ENCODE results near the gene TMEM207. TPM values are rescaled to one million over a fixed set of nuclear protein-coding genes. Genes with fewer than 3 reads are reported as not detected.

The TMEM207 gene
- total and polyA plus RNA-seq, 5 donors from 2014 or later = not detected

DNA sequence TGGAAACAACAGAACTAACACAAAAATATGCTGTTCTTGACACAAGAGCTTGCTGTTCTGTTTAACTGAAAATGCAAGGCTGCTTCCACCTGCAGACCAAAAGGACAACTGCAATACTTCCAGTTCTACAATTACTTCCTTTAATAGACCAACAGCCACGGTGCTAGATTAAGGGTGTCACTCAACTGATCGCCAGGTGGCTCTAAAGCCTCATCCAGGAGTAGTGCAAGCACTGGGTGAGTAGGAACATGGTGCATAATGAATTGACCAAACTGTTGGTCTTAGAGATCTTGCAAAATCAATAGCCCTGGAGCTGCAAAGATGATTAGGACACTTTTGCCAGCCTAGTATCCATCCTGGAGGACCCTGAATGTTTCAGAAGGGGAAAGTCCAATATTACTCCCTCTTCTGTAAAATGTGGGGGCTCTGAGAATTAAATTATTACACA lies 65.4 kb downstream of the TMEM207 start:
- Mint-ChIP-seq H3K36me3 (no peaks in the 10 kb centered on the region), H3K4me1 (no peaks in the 10 kb centered on the region), H3K9me3 (peaks cover 0 to 2% (median 0%) of the 10 kb centered on the region in 7 donors), H3K4me3 (no peak overlapping the region), H3K27ac (no peak overlapping the region), H3K27me3 (peaks cover 5% of the 10 kb centered on the region)
- peak in 1 of 3 donors; percentile 45 for DNase-seq
- Histone ChIP-seq H3K4me3 (ENCODE audit: low read depth, low read length) (no peak overlapping the region), H3K4me1 (ENCODE audit: control insufficient read depth, insufficient read depth, low read length, poor library complexity, severe bottlenecking) (no peaks in the 10 kb centered on the region), H3K36me3 (ENCODE audit: control insufficient read depth, insufficient read depth, low read length) (no peaks in the 10 kb centered on the region), H3K9me3 (ENCODE audit: control insufficient read depth in 2 of 2, low read length in 2 of 2) (no peaks in the 10 kb centered on the region), H3K27ac (ENCODE audit: insufficient read depth, low read length, poor library complexity, severe bottlenecking) (no peak overlapping the region), H3K27me3 (ENCODE audit: control insufficient read depth, insufficient read depth, low read length) (no peaks in the 10 kb centered on the region)
- peak; percentile 47 to 48 for ATAC-seq (ENCODE audit: low read depth in 2 of 2)

GRCh38 chr3:190382082-190382481 lies 67.6 kb downstream of the TMEM207 start:
- Histone ChIP-seq H3K4me3 (ENCODE audit: low read depth, low read length) (no peak overlapping the region), H3K27me3 (ENCODE audit: control insufficient read depth, insufficient read depth, low read length) (no peaks in the 10 kb centered on the region), H3K9me3 (ENCODE audit: control insufficient read depth in 2 of 2, low read length in 2 of 2) (no peaks in the 10 kb centered on the region), H3K27ac (ENCODE audit: insufficient read depth, low read length, poor library complexity, severe bottlenecking) (no peak overlapping the region), H3K4me1 (ENCODE audit: control insufficient read depth, insufficient read depth, low read length, poor library complexity, severe bottlenecking) (no peaks in the 10 kb centered on the region), H3K36me3 (ENCODE audit: control insufficient read depth, insufficient read depth, low read length) (no peaks in the 10 kb centered on the region)
- Mint-ChIP-seq H3K27me3 (peaks cover 5% of the 10 kb centered on the region), H3K4me1 (no peaks in the 10 kb centered on the region), H3K27ac (no peak overlapping the region), H3K4me3 (no peak overlapping the region), H3K36me3 (no peaks in the 10 kb centered on the region), H3K9me3 (peaks cover 0 to 2% (median 0%) of the 10 kb centered on the region in 7 donors)
- DNase-seq = no peak
- ATAC-seq (ENCODE audit: low read depth in 2 of 2) = no peak

GRCh38 chr3:190381441-190381840 lies 68.3 kb downstream of the TMEM207 start:
- ATAC-seq (ENCODE audit: low read depth in 2 of 2) (no peak), DNase-seq (no peak)
- Histone ChIP-seq H3K27me3 (ENCODE audit: control insufficient read depth, insufficient read depth, low read length) (no peaks in the 10 kb centered on the region), H3K36me3 (ENCODE audit: control insufficient read depth, insufficient read depth, low read length) (no peaks in the 10 kb centered on the region), H3K4me3 (ENCODE audit: low read depth, low read length) (no peak overlapping the region), H3K9me3 (ENCODE audit: control insufficient read depth in 2 of 2, low read length in 2 of 2) (no peaks in the 10 kb centered on the region), H3K4me1 (ENCODE audit: control insufficient read depth, insufficient read depth, low read length, poor library complexity, severe bottlenecking) (no peaks in the 10 kb centered on the region), H3K27ac (ENCODE audit: insufficient read depth, low read length, poor library complexity, severe bottlenecking) (no peak overlapping the region)
- Mint-ChIP-seq H3K27me3 (peaks cover 5% of the 10 kb centered on the region), H3K4me1 (no peaks in the 10 kb centered on the region), H3K36me3 (no peaks in the 10 kb centered on the region), H3K4me3 (no peak overlapping the region), H3K27ac (no peak overlapping the region), H3K9me3 (peaks cover 0 to 2% (median 0%) of the 10 kb centered on the region in 7 donors)

DNA sequence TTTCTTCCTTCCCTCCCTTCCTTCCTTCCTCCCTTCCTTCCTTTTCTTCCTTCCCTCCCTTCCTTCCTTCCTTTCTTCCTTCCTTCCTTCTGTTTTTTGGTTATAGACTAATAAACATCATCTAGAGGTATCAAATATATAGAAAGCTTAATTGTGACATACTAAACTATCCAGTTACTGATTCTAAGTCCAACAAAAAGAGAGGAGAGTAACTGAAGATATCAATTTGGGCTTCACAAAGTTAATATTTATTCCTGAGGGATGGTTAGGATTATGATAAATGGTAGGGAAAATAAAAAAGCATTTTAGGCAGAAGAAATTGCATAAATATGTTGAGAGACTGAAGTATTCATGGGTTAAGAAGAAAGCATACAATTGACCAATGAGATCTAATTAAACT lies 69.5 kb downstream of the TMEM207 start:
- DNase-seq = no peak
- H3K27me3 Mint-ChIP-seq = peaks cover 5% of the 10 kb centered on the region
- no peaks in the 10 kb centered on the region for H3K27me3 ChIP-seq (ENCODE audit: control insufficient read depth, insufficient read depth, low read length)
- H3K27ac ChIP-seq (ENCODE audit: insufficient read depth, low read length, poor library complexity, severe bottlenecking) = no peak overlapping the region
- H3K4me1 ChIP-seq (ENCODE audit: control insufficient read depth, insufficient read depth, low read length, poor library complexity, severe bottlenecking) = no peaks in the 10 kb centered on the region
- H3K36me3 Mint-ChIP-seq = no peaks in the 10 kb centered on the region
- H3K27ac Mint-ChIP-seq = peak overlapping the region in 1 of 3 donors; percentile 66
- H3K4me1 Mint-ChIP-seq = no peaks in the 10 kb centered on the region
- no peak overlapping the region for H3K4me3 ChIP-seq (ENCODE audit: low read depth, low read length)
- H3K36me3 ChIP-seq (ENCODE audit: control insufficient read depth, insufficient read depth, low read length) = no peaks in the 10 kb centered on the region
- ATAC-seq (ENCODE audit: low read depth in 2 of 2) = no peak
- peaks cover 0 to 2% (median 0%) of the 10 kb centered on the region in 7 donors for H3K9me3 Mint-ChIP-seq
- no peaks in the 10 kb centered on the region for H3K9me3 ChIP-seq (ENCODE audit: control insufficient read depth in 2 of 2, low read length in 2 of 2)
- no peak overlapping the region for H3K4me3 Mint-ChIP-seq

Other genes starting within 250 kb of the TMEM207 start
- 0.39 TPM for gene CLDN1, start 127.5 kb downstream of the TMEM207 start, total RNA-seq
- under 1 TPM in 1 of 4 donors, not detected in 3; 0.08 TPM for gene CLDN1, start 127.5 kb downstream of the TMEM207 start, polyA plus RNA-seq
- not detected for gene CLDN16, start 61.7 kb downstream of the TMEM207 start, total RNA-seq
- gene CLDN16, start 61.7 kb downstream of the TMEM207 start, polyA plus RNA-seq = not detected
- gene IL1RAP, start 64.2 kb upstream of the TMEM207 start, total RNA-seq = 20.2 TPM
- 1 to 10 TPM; 6.6 to 8.8 (median 7.4) TPM for gene IL1RAP, start 64.2 kb upstream of the TMEM207 start, polyA plus RNA-seq